Endothelial cell of umbilical vein (primary cell): ENCODE data around the gene PPIA.

Source experiments
- EZH2 ChIP-seq: IDR thresholded peaks from 2 replicates; pipeline ENCODE4 v1.6.1; 2012; ENCODE audit warnings: borderline replicate concordance, low read depth, mild to moderate bottlenecking, moderate library complexity, low read length, inconsistent platforms; ENCODE audit not compliant: severe bottlenecking
- POLR2A ChIP-seq: IDR thresholded peaks from 2 replicates; pipeline ENCODE4 v1.6.1; 2012; ENCODE audit warnings: low read depth, mild to moderate bottlenecking, control low read depth, low read length
- POLR2AphosphoS5 ChIP-seq: IDR thresholded peaks from 2 replicates; pipeline ENCODE4 v1.6.1; 2012; ENCODE audit warnings: low read depth, mild to moderate bottlenecking, control low read depth, low read length, moderate library complexity; ENCODE audit not compliant: insufficient read depth
- TF ChIP-seq, protein P1 (sequence below), 2 donors: IDR thresholded peaks; 1 replicate in 1 of 2; 2 replicates in 1 of 2; pipeline ENCODE4 v1.5.1; 2011; ENCODE audit warnings: low read length in 2 of 2, mild to moderate bottlenecking in 2 of 2, moderate library complexity in 2 of 2, control low read depth in 1 of 2, inconsistent platforms in 1 of 2, low read depth in 1 of 2; ENCODE audit not compliant: insufficient read depth in 1 of 2; ENCODE audit errors: extremely low read depth in 1 of 2

DNA sequence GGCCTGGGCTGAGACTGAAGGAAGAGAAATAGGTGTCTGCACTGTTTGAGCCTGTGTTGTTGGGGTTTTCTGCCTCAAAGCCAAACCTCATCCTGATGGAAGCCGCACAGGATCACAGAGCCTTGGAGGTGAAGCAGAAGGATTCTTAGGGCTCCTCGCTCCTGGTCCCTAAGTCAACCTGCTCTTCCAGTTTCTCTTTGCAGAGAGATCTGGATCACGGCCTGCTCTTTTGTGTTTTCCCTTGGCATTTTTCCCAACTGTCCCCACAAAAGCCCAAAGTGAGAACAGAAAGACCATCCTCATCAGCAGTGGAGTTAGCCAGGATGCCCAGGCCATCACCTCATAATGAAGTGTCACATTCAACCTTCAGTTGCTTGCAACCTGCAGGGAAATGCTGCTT, 20.3 kb upstream of the PPIA start:
- TF ChIP-seq POLR2AphosphoS5 (no peak), EZH2 (no peak), POLR2A (no peak)
- TF ChIP-seq, protein P1, sequence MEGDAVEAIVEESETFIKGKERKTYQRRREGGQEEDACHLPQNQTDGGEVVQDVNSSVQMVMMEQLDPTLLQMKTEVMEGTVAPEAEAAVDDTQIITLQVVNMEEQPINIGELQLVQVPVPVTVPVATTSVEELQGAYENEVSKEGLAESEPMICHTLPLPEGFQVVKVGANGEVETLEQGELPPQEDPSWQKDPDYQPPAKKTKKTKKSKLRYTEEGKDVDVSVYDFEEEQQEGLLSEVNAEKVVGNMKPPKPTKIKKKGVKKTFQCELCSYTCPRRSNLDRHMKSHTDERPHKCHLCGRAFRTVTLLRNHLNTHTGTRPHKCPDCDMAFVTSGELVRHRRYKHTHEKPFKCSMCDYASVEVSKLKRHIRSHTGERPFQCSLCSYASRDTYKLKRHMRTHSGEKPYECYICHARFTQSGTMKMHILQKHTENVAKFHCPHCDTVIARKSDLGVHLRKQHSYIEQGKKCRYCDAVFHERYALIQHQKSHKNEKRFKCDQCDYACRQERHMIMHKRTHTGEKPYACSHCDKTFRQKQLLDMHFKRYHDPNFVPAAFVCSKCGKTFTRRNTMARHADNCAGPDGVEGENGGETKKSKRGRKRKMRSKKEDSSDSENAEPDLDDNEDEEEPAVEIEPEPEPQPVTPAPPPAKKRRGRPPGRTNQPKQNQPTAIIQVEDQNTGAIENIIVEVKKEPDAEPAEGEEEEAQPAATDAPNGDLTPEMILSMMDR (IDR thresholded peaks at IDR 0.05; ENCODE audit: extremely low read depth in 1 of 2, insufficient read depth in 1 of 2, low read depth in 1 of 2, low read length in 2 of 2): no peak
